Measurements from ENCODE around the gene BUD31. TPM values are rescaled to one million over a fixed set of nuclear protein-coding genes. Genes with fewer than 3 reads are reported as not detected.

The BUD31 gene
- total and polyA plus RNA-seq, 2 of the 13 experiments (the other 11 are each of a cell fraction or from before 2014, with no cell fraction given): 35.1 to 79.1 TPM

- TF ChIP-seq RBM39 (IDR thresholded peaks at IDR 0.05; ENCODE audit: low read depth, low read length, poor library complexity, severe bottlenecking): no peak
- no peak for TF ChIP-seq ATF1 (CRISPR knock-in tag; IDR thresholded peaks at IDR 0.05)
- no peak for TF ChIP-seq ZBED4 (CRISPR knock-in tag; IDR thresholded peaks at IDR 0.05; ENCODE audit: borderline replicate concordance)
- TF ChIP-seq ONECUT2 (CRISPR knock-in tag; IDR thresholded peaks at IDR 0.05): no peak
- TF ChIP-seq MATR3 (CRISPR knock-in tag; IDR thresholded peaks at IDR 0.05): no peak
- 0 out of 2 replicates have a peak, but pooled peaks have one; percentile 10 for TF ChIP-seq ZNF543 (CRISPR knock-in tag; IDR thresholded peaks at IDR 0.05)
- no peak for TF ChIP-seq PHF8 (CRISPR knock-in tag; IDR thresholded peaks at IDR 0.05)
- 0 out of 2 replicates have a peak, but pooled peaks have one; percentile 13 for TF ChIP-seq ZNF33B (CRISPR knock-in tag; IDR thresholded peaks at IDR 0.05)
- TF ChIP-seq FOXA3 (CRISPR knock-in tag; IDR thresholded peaks at IDR 0.05): 0 out of 2 replicates have a peak, but pooled peaks have one; percentile 10
- TF ChIP-seq GRHL1 (CRISPR knock-in tag; conservative IDR thresholded peaks at IDR 0.05): no peak
- TF ChIP-seq ZBTB14 (CRISPR knock-in tag; IDR thresholded peaks at IDR 0.05): no peak
- TF ChIP-seq KAT2B (IDR thresholded peaks at IDR 0.05; ENCODE audit: borderline replicate concordance, low read depth, low read length): no peak
- no peak for TF ChIP-seq ZNF24 (IDR thresholded peaks at IDR 0.05)
- no peak for TF ChIP-seq ZNF337 (CRISPR knock-in tag; IDR thresholded peaks at IDR 0.05; ENCODE audit: borderline replicate concordance, low read depth)
- no peak for TF ChIP-seq GTF2F1 (IDR thresholded peaks at IDR 0.05; ENCODE audit: low read length)
- TF ChIP-seq ZKSCAN1 (IDR thresholded peaks at IDR 0.05; ENCODE audit: low read length): 0 out of 2 replicates have a peak, but pooled peaks have one; percentile 20
- peak; percentile 60 for TF ChIP-seq ZNF263 (CRISPR knock-in tag; IDR thresholded peaks at IDR 0.05)
- TF ChIP-seq NR2F2 (IDR thresholded peaks at IDR 0.05; ENCODE audit: borderline replicate concordance, low read depth): no peak
- no peak for TF ChIP-seq ZNF724P (CRISPR knock-in tag; IDR thresholded peaks at IDR 0.05; ENCODE audit: borderline replicate concordance)
- TF ChIP-seq ERF (CRISPR knock-in tag; IDR thresholded peaks at IDR 0.05): no peak
- TF ChIP-seq NCOA1 (CRISPR knock-in tag; IDR thresholded peaks at IDR 0.05): peak; percentile 38; the same call in 1 of the 2 replicates
- no peak for TF ChIP-seq GPN1 (CRISPR knock-in tag; IDR thresholded peaks at IDR 0.05; ENCODE audit: borderline replicate concordance)
- TF ChIP-seq WIZ (CRISPR knock-in tag; IDR thresholded peaks at IDR 0.05): no peak
- TF ChIP-seq ZBTB38 (CRISPR knock-in tag; IDR thresholded peaks at IDR 0.05): 0 out of 2 replicates have a peak, but pooled peaks have one; percentile 15
- TF ChIP-seq ZNF629 (CRISPR knock-in tag; conservative IDR thresholded peaks at IDR 0.05): 0 out of 2 replicates have a peak, but pooled peaks have one; percentile 7
Observed at GRCh38 chr7:99380823-99381663, 27.7 kb upstream of the BUD31 start (continued).

Data from HepG2 (cell line).